ENCODE data around the gene TBC1D1. TPM values are rescaled to one million over a fixed set of nuclear protein-coding genes. Genes with fewer than 3 reads are reported as not detected.

The TBC1D1 gene
- total RNA-seq, 4 donors from 2014 or later: 66.2 to 120 (median 87.9) TPM

DNA sequence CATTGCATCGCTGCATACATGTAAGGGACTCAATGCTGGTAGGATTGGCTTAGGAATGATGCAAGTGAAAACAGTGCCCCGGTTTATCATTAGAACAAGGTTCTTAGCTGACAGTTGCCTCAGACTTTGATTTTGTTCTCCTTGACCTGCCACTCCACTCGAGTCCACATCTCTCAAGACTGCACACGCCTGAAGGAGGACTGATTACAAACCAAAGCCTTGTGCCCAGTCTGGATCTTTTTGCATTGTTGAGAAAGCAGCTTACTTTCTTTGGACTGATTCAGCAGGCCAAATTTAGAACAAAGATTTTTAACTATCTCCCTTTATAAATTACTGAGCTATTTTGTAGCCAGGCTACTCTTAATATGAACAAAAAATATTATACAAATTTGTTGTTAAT lies 194.9 kb downstream of the TBC1D1 start:
- H3K4me3 ChIP-seq: no peak overlapping the region
- peaks cover 0 to 4% (median 0%) of the 10 kb centered on the region in 3 donors for H3K36me3 ChIP-seq
- TF ChIP-seq POLR2A (IDR thresholded peaks at IDR 0.05) (no peak), CTCF (IDR thresholded peaks at IDR 0.05) (no peak)
- no peaks in the 10 kb centered on the region for H3K9me3 ChIP-seq
- H3K27ac ChIP-seq: no peak overlapping the region
- no peak for DNase-seq
- peaks cover 0 to 19% (median 2%) of the 10 kb centered on the region in 4 donors for H3K4me1 ChIP-seq
- H3K27me3 ChIP-seq: no peaks in the 10 kb centered on the region

DNA sequence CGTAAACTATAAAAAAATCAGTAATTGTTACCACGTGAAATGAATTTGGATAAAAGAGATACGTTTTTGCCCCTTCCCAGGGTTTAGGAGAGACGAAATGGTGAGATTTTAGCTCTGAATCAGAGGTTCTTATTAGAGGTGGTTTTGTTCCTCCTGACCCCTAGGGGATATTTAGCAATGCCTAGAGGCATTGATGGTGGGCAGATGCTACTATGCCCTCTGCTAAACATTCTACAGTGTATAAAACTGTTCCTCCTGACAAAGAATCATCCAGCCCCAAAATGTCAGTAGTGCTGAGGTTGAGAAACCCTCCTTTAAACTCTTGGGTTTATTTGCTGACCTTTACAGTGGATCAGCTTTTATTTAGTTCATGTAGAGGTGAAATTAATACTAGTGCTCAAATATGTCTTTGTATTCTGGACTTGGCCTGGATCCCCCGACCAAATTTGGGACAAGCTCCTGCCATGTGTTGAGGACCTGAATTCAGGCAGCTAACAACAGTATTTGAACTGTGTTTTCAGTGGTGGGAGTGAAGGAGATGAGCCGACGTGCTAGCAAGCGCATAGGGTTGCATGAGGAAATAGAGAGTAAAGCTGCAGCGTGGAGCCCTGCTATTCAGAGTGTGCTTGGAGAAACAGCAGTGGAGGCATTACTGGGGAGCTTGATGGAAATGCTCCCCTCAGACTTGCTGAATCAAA lies 195.4 kb downstream of the TBC1D1 start:
- Histone ChIP-seq H3K4me1 (peaks cover 0 to 19% (median 2%) of the 10 kb centered on the region in 4 donors), H3K27ac (no peak overlapping the region), H3K9me3 (no peaks in the 10 kb centered on the region), H3K4me3 (no peak overlapping the region), H3K36me3 (peaks cover 0 to 10% (median 0%) of the 10 kb centered on the region in 3 donors), H3K27me3 (no peaks in the 10 kb centered on the region)
- no peak for TF ChIP-seq CTCF (IDR thresholded peaks at IDR 0.05)
- no peak for TF ChIP-seq POLR2A (IDR thresholded peaks at IDR 0.05)
- DNase-seq: no peak

DNA sequence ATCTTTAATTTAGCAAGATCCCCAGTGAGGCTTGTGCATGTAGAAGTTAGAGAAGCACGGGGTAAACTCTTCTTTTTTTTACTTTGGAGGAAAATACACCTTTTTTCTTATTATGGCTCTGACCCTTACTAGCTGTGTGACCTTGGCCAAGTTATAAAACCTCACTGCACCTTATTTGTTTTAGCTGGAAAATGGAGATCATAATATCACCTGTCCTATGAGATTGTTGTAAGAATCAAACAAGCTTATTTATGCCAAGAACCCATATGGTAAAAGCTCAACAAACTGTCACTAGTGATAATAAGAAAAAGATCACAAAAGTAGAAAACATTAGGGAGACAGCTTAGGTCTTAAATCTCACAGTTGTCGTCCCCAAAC lies 196.0 kb downstream of the TBC1D1 start:
- Histone ChIP-seq H3K27me3 (no peaks in the 10 kb centered on the region), H3K4me1 (peaks cover 0 to 19% (median 2%) of the 10 kb centered on the region in 4 donors), H3K4me3 (no peak overlapping the region), H3K27ac (no peak overlapping the region), H3K36me3 (peaks cover 0 to 14% (median 0%) of the 10 kb centered on the region in 3 donors), H3K9me3 (no peaks in the 10 kb centered on the region)
- no peak for DNase-seq
- no peak for TF ChIP-seq CTCF (IDR thresholded peaks at IDR 0.05)
- no peak for TF ChIP-seq POLR2A (IDR thresholded peaks at IDR 0.05)

DNA sequence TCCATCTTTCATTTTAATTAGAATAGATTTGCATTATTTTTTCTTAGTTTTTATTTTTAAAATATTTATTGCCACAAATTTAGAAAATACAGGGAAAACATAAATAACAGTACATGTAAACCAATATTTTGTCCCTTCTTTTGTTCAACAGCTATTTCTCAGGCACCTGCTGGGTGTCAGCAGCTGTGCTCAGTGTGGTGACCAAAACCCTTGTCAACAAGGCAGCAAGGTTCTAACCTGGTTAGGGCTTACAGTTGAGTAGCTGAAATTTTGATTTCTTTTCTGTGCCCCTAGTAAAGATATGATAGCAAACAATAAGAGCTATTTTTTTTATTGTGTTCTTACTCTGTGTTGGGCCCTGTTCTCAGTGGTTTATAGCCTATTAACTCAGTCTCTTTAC lies 197.4 kb downstream of the TBC1D1 start:
- H3K4me1 ChIP-seq: peaks cover 0 to 12% (median under 1%) of the 10 kb centered on the region in 4 donors
- no peak overlapping the region for H3K4me3 ChIP-seq
- H3K36me3 ChIP-seq: peaks cover 0 to 19% (median 0%) of the 10 kb centered on the region in 3 donors
- DNase-seq: no peak
- H3K27me3 ChIP-seq: no peaks in the 10 kb centered on the region
- H3K27ac ChIP-seq: no peak overlapping the region
- H3K9me3 ChIP-seq: no peaks in the 10 kb centered on the region
- TF ChIP-seq POLR2A (IDR thresholded peaks at IDR 0.05) (no peak), CTCF (IDR thresholded peaks at IDR 0.05) (no peak)

- no peak for DNase-seq
- H3K4me1 ChIP-seq: peaks cover 0 to 5% (median 0%) of the 10 kb centered on the region in 4 donors
- no peaks in the 10 kb centered on the region for H3K27me3 ChIP-seq
- TF ChIP-seq CTCF (IDR thresholded peaks at IDR 0.05): no peak
- TF ChIP-seq POLR2A (IDR thresholded peaks at IDR 0.05): no peak
- H3K27ac ChIP-seq: no peak overlapping the region
- H3K36me3 ChIP-seq: peaks cover 0 to 19% (median 0%) of the 10 kb centered on the region in 3 donors
- H3K4me3 ChIP-seq: no peak overlapping the region
- no peaks in the 10 kb centered on the region for H3K9me3 ChIP-seq
Observed at GRCh38 chr4:38089961-38090360, 199.1 kb downstream of the TBC1D1 start.
